K562 (cell line): ENCODE results near the gene SLC39A7. TPM values are rescaled to one million over a fixed set of nuclear protein-coding genes. Genes with fewer than 3 reads are reported as not detected.
A peak's percentile ranks its signal among the peaks of the same experiment; 100 is the strongest.

ENCODE experiments used
- ARID3A ChIP-seq: IDR thresholded peaks from 2 replicates; pipeline ENCODE4 v1.6.1; 2012; ENCODE audit warnings: low read depth, low read length, improper control_type of control experiment, borderline replicate concordance
- CTBP1 ChIP-seq: fragments of 450-650 bp; IDR thresholded peaks from 2 replicates; pipeline ENCODE4 v1.6.1; 2016; ENCODE audit warnings: borderline replicate concordance
- DIDO1 ChIP-seq: fragments of 450-650 bp; IDR thresholded peaks from 2 replicates; pipeline ENCODE4 v1.6.1; 2016; ENCODE audit warnings: low read depth, missing biosample characterization, missing genetic modification characterization
- ELK1 ChIP-seq: sonication (generic); formaldehyde crosslinking; IDR thresholded peaks from 2 replicates; pipeline ENCODE4 v1.8.1; 2022; ENCODE audit warnings: missing genetic modification reagents
- HMGXB4 ChIP-seq: sonication (generic); formaldehyde crosslinking; IDR thresholded peaks from 2 replicates; pipeline ENCODE4 v1.8.1; 2023; ENCODE audit warnings: mild to moderate bottlenecking, missing genetic modification reagents
- HNRNPL ChIP-seq: fragments of 200-400 bp; formaldehyde crosslinking; IDR thresholded peaks from 2 replicates; pipeline ENCODE4 v1.6.1; 2017; ENCODE audit warnings: low read depth, mild to moderate bottlenecking, low read length
- HSF4 ChIP-seq: fragments of 250-450 bp; sonication (Bioruptor Pico); IDR thresholded peaks from 2 replicates; pipeline ENCODE4 v2.1.2; 2022; ENCODE audit warnings: mild to moderate bottlenecking, moderate library complexity, borderline replicate concordance
- NCOA4 ChIP-seq: fragments of 450-650 bp; IDR thresholded peaks from 2 replicates; pipeline ENCODE4 v1.6.1; 2018; ENCODE audit warnings: mild to moderate bottlenecking; ENCODE audit not compliant: partially characterized antibody
- NCOR1 ChIP-seq: fragments of 450-650 bp; IDR thresholded peaks from 2 replicates; pipeline ENCODE4 v1.6.1; 2016; ENCODE audit warnings: mild to moderate bottlenecking, moderate library complexity
- NFIC ChIP-seq: fragments of 450-650 bp; IDR thresholded peaks from 2 replicates; pipeline ENCODE4 v1.6.1; 2017; ENCODE audit warnings: mild to moderate bottlenecking, inconsistent platforms
- NONO ChIP-seq, 2 experiments: fragments of 200-400 bp in 1 of 2; fragments of 450-650 bp in 1 of 2; formaldehyde crosslinking in 1 of 2; IDR thresholded peaks; 2 replicates each; pipeline ENCODE4 v1.6.1; 2017; ENCODE audit warnings: low read depth in 2 of 2, mild to moderate bottlenecking in 2 of 2, moderate library complexity in 2 of 2, low read length in 1 of 2
- NRF1 ChIP-seq, 2 experiments: fragments of 450-650 bp; IDR thresholded peaks in 1 of 2; conservative IDR thresholded peaks in 1 of 2; 2 replicates each; pipeline ENCODE4 v1.6.1; 2014; ENCODE audit warnings: mild to moderate bottlenecking in 2 of 2
- POLR3A ChIP-seq: IDR thresholded peaks from 2 replicates; pipeline ENCODE4 v1.6.1; 2011; ENCODE audit warnings: borderline replicate concordance, mild to moderate bottlenecking, moderate library complexity; ENCODE audit not compliant: insufficient read length, insufficient read depth; ENCODE audit errors: extremely low read depth
- POU5F1 ChIP-seq: fragments of 150-350 bp; IDR thresholded peaks from 2 replicates; pipeline ENCODE4 v1.6.1; 2014; ENCODE audit warnings: borderline replicate concordance, low read length, low read depth, mild to moderate bottlenecking; ENCODE audit not compliant: partially characterized antibody
- SRSF1 ChIP-seq: fragments of 200-400 bp; formaldehyde crosslinking; IDR thresholded peaks from 2 replicates; pipeline ENCODE4 v1.6.1; 2017; ENCODE audit warnings: mild to moderate bottlenecking, low read depth, low read length, moderate library complexity
- SUPT5H ChIP-seq: fragments of 450-650 bp; IDR thresholded peaks from 2 replicates; pipeline ENCODE4 v1.6.1; 2016
- ZBTB26 ChIP-seq: fragments of 450-650 bp; formaldehyde crosslinking; IDR thresholded peaks from 2 replicates; pipeline ENCODE4 v1.4.0; 2022; ENCODE audit warnings: missing genetic modification characterization
- ZNF398 ChIP-seq: fragments of 250-450 bp; sonication (Bioruptor Pico); IDR thresholded peaks from 2 replicates; pipeline ENCODE4 v1.8.0; 2021; ENCODE audit warnings: moderate library complexity, mild to moderate bottlenecking, inconsistent platforms
- polyA plus RNA-seq, 8 experiments: library from polyadenylated mRNA; depleted of rRNA in 4 of 8; stranded (reverse) in 5 of 8; unstranded in 3 of 8; fragments of >200 nt; fragmentation: Nextera tagmentation in 2 of 8; fragmentation: Illumina TruSeq in 1 of 8; extraction: Ambion mirVana in 2 of 8; extraction: Trizol in 1 of 8; gene quantifications; 2 replicates each; pipeline versions ENCODE4 v1.2.1 to v1.2.3, GENCODE V29; 2011 to 2014; ENCODE audit warnings: inconsistent platforms in 1 of 8, missing spikeins in 1 of 8
- total RNA-seq, 7 experiments: library from RNA; depleted of rRNA in 6 of 7; stranded (reverse); fragments of >200 nt in 6 of 7; fragmentation: Illumina TruSeq in 2 of 7; extraction: Trizol in 2 of 7; gene quantifications; 2 replicates each; pipeline versions ENCODE4 v1.2.1 to v1.2.3, GENCODE V29; 2011 to 2021; ENCODE audit warnings: low replicate concordance in 1 of 7

Gene SLC39A7
- total and polyA plus RNA-seq, 9 of the 15 experiments (the other 6 are each of a cell fraction or from before 2014, with no cell fraction given): 21.7 to 169 (median 121) TPM

GRCh38 chr6:33208091-33208967, 7.7 kb downstream of the SLC39A7 start, which contains the start of gene RING1 (continued):
- TF ChIP-seq ARID3A (no peak), NFIC (peak; percentile 71), HMGXB4 (CRISPR knock-in tag) (peak; percentile 97), NONO (IDR thresholded peaks at IDR 0.05; ENCODE audit: low read depth in 2 of 2, low read length in 1 of 2) (peak; percentile 89), SRSF1 (no peak; the same call in 1 of the 2 replicates), POU5F1 (no peak), HSF4 (CRISPR knock-in tag) (no peak), POLR3A (no peak), ZBTB26 (CRISPR knock-in tag) (no peak), ZNF398 (CRISPR knock-in tag) (no peak), NRF1 (conservative IDR thresholded peaks at IDR 0.05 in 1 of 2, IDR thresholded peaks at IDR 0.05 in 1 of 2) (peak; percentile 58 to 62; a peak in 3 of 4 replicates), HNRNPL (peak; percentile 66; the same call in 1 of the 2 replicates), SUPT5H (peak; percentile 95), CTBP1 (peak; percentile 54; the same call in 1 of the 2 replicates), NCOA4 (no peak), DIDO1 (tag) (peak; percentile 42; the same call in 1 of the 2 replicates), NCOR1 (0 out of 2 replicates have a peak, but pooled peaks have one; percentile 29), ELK1 (CRISPR knock-in tag) (peak; percentile 34; the same call in 1 of the 2 replicates)
